NCI-H2227 (cell line): ENCODE results near the gene PLEKHA1.
A peak's percentile ranks its signal among the peaks of the same experiment; 100 is the strongest.

Experiments used
- DNase-seq: peaks from one replicate; lab custom pipeline; 2025; ENCODE audit not compliant: unreplicated experiment; lab: John Stamatoyannopoulos, UW

The PLEKHA1 gene

DNA sequence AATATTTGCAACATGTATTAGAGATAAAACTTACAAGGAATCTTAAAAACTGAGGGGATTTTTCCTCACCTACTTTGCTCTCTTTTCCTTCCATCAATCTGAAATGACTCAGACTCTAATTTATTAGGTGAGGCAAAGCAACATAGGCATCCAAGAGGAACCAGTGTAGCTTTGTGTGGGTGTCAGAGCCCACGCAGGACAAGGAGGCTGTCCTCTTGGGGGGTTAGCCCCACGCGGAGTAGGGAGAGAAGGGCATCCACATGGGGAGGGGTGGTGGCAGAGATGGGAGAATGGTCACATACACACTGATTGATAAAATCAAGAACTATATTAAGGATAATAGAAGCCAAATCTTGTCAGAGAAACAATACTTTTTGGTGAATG, 46.1 kb downstream of the PLEKHA1 start:
- DNase-seq, result no peak

DNA sequence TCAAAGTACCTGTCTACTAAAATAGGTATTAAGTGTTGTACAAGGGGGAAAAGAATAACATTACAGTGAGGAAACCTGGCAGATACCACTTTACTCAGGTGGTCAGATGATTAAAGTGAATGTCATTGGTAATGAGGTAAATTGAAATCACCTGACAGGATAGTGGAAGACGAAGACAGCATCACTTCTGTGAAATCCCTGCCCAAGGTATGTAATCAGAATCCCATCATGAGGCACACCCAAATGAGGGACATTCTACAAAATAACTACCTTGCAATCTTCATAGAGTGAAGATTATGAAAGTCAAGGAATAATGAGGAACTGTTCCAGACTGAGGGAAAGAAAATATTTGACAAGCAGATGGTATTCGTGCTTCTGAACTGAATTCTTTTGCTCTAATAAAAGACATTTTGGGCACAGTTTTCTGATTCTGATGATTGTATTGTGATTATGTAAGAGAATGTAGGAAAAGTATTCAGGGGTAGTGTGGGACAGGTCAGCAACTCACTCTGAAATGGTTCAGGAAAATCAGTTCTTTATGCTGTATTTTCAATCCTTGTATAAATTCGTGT, 46.6 kb downstream of the PLEKHA1 start:
- no peak for DNase-seq

DNA sequence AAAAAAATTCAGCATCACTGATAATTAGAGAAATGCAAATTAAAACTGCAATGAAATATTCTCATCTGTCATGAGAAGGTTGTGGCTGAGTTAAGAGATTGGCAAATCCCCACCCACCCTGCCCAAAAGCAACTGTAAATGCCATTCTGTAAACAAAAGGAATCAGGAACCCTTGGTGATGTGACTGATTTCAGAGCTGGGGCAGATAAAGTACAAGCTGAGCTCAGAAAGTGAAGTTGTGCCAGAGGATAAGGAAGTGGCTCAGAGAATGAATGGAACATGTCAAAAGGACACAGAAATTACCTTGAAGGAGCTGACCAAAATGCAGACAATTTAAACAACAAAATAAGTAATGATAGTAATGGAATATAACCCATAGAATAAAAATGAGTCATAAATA, 47.2 kb downstream of the PLEKHA1 start:
- no peak for DNase-seq

DNA sequence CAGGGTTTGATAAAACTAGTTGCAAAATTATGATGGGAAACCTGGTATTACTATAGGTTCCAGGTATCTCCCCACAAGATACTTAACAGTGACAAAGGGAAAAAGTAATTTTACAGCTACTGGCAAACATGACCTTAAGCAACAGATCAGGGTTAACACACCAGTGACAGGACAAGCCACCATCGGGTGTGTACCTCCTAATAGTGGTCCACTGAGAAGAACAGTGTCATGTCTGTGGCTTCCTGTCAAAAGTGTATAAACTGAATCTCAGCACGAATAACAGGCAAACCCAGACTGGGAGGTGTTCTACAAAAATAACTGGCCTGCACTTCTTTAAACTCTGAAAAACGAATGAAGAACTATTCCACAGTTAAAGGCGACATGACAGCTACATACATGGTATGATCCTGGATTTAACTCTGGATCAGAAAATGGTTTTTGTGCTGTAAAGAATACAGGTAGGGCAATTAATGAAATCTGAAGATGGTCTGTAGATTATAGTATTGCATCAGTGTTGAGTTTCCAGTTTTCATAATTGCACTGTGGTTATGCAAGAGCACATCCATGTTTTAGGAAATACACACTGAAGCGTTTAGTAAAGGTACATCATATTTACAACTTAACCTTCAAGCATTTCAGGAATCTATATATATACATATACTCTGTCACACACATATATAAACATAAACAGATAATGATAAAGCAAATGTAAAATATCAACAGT, 47.9 kb downstream of the PLEKHA1 start:
- DNase-seq, result no peak

DNA sequence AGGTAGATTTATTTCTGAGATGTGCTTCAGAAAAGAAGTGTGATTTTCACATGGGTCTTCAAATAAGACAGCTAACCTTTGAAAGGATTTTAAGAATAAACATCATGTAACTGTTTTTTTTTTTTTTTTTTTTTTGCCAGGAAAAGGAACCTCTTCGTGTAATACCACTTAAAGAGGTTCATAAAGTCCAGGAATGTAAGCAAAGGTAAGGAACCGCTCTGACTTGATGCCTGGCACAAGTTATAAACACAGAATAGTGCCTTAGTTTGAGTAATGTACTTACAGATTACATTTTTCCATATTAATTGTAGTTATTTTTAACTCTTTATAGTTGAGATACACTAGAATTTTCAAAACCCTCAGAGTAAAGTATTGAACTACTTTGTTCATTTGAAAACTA, 49.6 kb downstream of the PLEKHA1 start:
- no peak for DNase-seq

DNA sequence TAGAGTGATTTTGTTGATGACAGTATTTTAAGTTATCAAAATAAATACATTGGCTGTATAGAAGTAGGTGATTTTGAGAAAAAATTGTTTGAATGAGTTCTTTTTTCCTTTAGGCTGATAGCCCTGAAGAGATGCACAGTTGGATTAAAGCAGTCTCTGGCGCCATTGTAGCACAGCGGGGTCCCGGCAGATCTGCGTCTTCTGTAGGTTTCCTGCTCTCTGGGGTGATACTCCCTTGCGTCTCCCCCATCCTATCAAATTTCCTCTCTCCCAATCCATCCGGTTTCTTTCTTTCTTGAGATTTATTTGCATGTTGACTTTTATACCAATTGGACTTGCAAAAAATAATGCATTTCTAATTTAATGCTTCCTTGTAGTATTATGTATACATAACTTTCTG, 52.3 kb downstream of the PLEKHA1 start:
- DNase-seq, result no peak

DNA sequence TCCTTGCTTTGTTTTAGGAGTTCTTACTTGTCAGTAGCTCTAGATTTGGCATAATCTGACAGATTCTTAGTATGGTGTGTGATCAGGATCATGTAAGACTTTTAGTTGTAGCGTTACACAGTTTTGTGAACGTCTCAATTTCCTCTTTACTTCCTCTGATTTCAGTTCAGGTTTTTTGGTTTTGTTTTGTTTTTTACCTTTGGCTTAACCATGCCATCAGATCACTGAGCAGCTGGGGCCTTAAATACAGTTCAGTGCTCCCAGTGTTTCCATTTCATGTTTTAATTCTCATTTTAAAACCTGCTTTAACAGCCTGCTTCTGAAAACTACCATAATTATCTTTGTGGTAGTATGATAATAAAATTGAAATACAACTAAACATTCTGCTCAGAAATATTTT, 52.8 kb downstream of the PLEKHA1 start:
- DNase-seq, result no peak

DNA sequence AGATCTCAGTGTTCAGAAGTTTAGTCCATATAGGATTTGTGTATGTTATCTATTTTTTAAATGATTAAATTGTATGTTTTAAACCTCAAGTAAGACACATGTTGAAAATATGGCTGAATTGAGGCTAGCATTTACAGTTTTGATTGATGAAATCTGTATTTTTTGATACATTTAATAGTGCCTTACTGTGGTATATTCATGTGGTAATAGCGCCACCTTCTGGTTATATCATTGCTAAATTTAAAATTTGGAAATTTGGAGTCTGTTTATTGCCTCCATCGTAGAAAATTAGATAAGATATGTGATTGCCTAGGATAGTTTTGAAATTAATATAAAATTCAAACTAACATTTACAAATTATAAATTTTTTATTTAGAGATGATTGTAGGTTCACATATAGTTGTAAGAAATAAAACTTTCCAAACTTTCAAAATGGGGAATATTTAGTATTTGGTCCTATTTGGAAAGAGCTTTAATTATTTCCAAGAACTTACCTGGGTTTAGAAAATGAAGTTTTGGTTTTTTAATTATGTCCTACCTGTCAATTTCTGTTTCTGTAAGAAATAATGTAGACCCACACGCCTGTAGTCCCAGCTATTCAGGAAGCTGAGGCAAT, 60.8 kb downstream of the PLEKHA1 start:
- DNase-seq, result peak; percentile 59

DNA sequence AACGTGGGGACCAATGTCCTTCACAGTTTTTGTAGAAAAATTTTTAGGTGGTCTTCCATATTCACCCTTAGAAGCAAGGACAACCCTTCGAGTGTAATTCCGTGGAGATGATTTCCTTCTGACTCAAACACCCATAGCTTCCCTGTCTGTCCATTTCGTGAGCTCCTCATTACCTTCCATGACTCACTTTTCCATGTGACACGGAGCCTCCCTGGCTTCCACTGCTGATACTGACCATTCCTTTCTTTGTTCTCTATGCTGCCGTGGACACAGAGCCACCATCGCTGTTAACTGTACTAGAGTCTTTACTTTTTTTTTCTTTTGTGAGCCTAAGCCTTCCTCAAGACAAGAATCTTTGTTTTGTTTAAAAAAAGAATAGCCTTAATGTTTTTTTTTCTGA, 67.5 kb downstream of the PLEKHA1 start:
- DNase-seq, result no peak

DNA sequence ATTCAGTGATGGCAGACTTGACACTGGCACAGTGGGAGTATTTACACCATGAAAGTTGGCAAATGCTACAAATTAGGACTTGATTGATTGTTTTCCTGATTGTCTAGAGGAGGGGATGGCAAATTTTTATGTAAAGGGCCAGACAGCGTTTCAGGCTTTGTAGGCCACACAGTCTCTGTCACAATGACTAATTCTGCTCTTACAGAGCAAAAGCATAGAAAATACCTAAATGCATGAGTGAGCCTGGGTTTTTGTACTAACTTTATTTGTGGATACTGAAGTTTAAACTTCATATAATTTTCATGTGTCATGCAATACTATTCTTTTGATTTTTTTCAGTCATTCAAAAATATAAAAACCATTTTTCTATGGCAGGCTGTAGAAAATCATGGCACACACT, 71.0 kb downstream of the PLEKHA1 start:
- no peak for DNase-seq

DNA sequence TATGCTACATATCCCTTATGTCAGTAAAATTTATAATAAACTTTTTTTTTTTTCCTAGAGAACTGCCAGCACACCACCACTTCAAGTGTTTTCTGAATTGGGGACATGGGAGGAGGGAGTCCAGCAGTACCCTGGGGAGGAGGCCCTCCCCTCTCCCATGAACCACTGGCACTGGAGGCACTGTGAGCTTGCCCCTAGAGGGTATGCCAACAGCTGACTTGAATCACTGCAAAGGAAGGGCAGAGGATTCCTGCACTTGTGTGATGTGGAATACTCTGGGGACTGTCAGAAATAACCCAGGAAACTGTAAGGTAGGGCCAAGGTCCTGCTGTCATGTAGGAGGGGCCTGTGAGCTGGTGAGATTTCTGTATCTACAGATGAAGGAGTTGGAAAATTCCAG, 71.4 kb downstream of the PLEKHA1 start:
- no peak for DNase-seq

DNA sequence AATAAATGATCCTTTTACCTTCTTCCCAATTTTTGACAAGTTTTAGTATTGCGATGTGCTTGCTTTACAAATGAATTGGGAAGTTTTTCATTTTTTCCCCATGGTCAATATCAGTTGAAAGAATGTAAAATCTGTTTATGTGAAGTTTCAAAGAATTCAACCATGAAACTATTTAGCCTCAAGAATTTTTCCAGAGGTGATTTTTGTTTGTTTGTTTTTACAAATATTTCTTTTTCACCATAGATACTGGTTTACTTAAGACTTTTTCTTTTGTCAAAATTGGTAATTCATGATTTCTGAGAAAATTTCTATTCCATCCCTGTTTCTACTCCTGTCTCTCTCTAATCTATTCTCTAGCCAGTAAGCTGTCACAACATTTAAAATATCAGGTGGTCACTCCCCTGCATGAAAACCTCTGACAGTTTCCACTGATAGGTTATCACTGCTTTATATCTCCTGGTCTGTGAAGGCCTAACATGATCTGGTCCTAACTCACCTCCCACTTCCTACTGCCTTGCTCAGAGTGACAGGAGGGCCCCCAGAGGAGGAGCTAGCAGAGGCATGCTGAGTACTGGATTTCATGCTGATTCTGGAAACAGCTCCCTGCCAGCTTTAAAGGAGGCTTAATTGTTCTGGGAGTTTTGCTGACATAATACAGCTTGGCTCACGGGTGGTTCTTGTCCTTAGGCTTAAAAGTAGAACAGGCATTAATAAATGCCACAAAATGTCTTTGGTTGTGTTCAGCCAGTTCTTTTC, 72.3 kb downstream of the PLEKHA1 start:
- no peak for DNase-seq

DNA sequence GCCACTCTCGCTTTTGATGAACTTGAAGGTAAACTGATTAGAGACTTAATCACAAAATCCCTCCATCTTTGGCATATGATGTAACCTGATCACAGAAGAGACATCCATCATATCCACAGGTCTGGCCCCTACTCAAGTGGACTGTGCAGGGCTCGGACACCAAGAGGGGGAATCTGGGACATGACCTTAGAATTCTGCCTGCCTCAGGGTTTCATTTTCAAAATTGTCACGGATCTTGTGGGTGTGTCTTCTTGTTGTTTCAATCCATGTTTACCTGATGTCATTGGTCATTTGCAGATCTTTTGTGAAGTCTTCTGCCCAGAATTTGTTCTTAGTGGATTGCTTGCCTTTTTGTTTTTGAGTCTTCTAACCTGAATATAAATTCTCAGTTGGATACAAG, 74.1 kb downstream of the PLEKHA1 start:
- no peak for DNase-seq

DNA sequence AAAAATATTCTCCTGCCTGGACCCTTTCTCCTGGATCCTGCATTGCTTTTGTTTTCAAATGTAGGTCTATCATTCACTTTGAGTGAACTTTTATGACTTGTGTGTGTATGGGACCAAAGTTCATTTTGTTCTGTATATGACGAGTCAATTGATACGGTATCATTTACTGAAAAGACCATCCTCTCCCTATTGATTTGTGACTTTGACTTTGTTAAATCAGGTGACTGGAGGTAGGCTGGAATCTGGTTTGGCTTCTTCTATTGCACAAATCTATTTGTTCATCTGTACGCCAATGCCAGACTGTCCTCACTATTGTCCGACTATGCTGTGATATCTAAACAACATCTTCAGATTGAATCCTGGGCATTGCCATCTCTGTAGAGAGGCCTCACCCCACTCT, 74.6 kb downstream of the PLEKHA1 start:
- no peak for DNase-seq

DNA sequence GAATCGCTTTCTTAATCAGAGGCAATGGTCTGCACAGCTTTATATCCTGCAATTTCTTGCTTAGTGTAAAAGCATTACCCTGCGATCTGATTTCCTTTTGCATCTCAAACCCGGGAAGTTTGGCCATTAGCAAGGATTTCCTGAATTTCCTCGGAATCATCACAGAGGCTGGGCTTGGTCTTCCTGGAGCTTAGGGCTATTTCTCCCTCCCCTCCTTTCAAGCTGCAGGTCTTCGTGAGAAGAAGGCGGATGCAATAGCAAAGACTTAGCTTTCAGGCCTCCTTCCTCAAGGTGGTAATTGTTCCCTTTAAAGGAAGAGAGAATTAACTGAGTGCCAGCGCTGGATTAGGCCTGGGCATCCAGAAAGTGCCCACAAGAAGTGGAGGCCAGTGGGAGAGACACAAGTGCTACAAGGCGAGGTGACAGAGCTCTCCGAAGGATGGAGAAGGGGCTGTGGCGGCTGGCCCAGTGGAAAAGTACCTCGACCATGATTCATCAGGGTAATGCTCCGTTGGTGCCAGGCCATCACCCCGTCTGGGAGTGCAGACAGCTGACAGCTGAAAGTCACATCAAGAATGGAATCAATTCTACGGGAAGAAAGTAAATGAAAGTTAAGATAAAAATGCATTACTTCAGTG, 76.0 kb downstream of the PLEKHA1 start:
- DNase-seq, result no peak

DNA sequence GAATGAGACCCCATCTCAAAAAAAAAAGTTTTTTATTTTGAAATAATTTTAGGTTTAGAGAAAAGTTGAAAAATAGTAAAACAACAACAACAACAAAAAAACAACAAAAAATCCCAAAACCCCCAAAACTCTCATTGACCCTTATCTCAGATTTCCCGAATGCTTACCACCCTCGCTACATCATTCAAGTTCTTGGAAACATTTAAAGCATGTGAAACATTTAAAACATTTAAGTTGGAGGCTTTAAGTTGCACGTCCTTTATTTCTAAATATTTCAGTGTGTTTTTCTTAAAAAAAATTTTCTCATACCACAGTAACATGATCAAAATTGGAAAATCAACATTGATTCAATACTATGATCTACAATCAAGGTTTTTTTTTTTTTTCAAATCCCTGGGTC, 79.6 kb downstream of the PLEKHA1 start:
- no peak for DNase-seq

DNA sequence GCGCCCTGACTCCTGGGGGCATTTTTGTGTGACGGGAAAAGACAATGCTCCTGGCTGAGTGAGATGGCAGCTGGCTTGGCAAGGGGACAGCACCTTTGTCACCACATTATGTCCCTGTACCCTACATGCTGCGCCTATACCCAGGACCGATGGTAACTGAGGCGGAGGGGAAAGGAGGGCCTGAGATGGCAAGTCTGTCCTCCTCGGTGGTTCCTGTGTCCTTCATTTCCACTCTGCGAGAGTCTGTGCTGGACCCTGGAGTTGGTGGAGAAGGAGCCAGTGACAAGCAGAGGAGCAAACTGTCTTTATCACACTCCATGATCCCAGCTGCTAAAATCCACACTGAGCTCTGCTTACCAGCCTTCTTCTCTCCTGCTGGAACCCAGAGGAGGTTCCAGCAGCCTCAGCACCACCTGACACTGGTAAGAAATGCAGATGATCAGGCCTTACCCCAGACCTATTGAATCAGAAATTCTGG, 80.1 kb downstream of the PLEKHA1 start, which contains the start of gene ARMS2:
Gene ARMS2, plus strand, starts transcription at position 51 of the 478 bp plus-strand sequence. Its CDS starts 75 bp downstream, at position 126.
- no peak for DNase-seq

DNA sequence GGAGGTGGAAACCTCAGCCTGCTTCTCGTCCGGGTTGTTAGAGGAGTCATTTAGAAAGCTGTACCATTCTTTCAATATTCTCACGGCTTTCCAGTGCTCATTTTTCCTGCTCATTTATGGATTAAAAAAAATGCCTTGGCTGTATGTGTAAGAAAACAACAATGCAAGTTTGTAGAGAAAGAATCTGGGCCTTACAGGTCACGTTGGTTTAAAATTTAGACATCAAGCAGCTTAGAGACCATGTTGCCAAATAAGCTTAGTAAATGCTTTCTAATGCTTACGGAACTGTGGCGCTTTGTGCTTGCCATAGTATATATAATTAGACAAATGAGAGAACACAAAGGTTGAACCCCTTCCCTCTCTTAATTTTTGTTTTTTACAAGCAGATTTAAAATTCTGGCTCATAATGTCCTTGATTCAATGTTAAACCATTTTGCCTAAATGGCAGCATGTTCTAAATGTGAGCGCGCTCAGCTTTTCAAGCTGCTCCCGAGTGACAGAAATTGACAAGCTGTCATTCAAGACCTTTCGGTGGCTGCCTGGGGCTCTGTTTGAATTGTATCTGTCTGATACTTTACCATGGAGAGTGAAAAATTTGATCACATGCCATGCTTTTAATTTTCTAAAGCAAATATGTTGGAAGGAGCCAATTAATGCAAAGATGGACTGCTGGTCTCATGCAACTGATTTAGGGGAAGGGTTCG, 81.0 kb downstream of the PLEKHA1 start:
- no peak for DNase-seq

DNA sequence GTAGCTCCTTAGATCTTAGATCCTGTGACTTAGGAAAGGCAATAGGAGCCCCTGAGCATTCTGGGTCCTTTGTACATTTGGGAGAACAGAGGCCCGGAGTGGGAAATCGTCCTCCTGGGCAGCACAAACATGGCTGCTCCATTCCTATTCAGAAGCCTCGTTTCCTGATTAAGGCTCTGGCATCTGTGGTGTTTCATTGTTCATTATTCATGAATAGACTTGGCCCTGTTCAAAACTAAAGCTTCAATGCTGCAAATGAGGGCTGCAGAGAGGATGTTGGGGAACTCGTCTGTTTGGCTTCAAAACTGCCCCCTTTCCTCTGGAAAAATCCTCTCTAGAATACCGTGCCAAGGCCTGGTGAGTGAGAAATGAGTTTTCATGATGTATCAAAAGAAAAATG, 83.4 kb downstream of the PLEKHA1 start:
- DNase-seq, result no peak

DNA sequence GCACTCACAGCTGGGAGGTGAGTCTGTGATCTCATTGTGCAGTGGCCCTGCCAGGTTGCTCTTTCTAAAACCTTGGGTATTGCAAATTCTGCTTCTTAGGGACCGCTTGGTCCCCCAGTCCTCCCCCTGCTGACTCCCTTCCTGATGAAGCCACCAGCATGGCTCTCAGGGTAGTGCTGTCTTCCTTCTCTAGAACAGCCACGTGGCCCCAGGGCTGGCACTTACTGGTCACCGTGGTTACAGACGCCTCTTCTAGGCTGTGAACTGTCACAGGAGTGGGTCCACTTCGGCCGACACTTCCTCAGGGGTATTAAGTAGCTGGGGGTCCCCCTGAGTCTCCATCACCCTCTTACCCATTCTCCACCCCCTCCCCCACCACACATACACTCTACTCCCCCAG, 84.2 kb downstream of the PLEKHA1 start:
- no peak for DNase-seq
